HS-27A (cell line): ENCODE data around the gene ACSL3.

Source experiments
- DNase-seq: peaks from one replicate; pipeline ENCODE4 v3.0.0-alpha.2; 2012; ENCODE audit warnings: low read depth, missing footprints

The ACSL3 gene

GRCh38 chr2:222942561-222942960 is 81.7 kb downstream of the ACSL3 start:
- DNase-seq: no peak

- no peak for DNase-seq
Measured at GRCh38 chr2:222942977-222943376, 82.1 kb downstream of the ACSL3 start.

GRCh38 chr2:222943820-222944219 is 83.0 kb downstream of the ACSL3 start:
- no peak for DNase-seq

- DNase-seq: no peak
Measured at GRCh38 chr2:222944552-222944951, 83.7 kb downstream of the ACSL3 start.

GRCh38 chr2:222944971-222945740 is 84.3 kb downstream of the ACSL3 start:
- no peak for DNase-seq

- DNase-seq: no peak
Measured at GRCh38 chr2:222945887-222946286, 85.1 kb downstream of the ACSL3 start.

GRCh38 chr2:222946700-222947287 is 86.0 kb downstream of the ACSL3 start:
- no peak for DNase-seq

GRCh38 chr2:222949073-222949472 is 88.2 kb downstream of the ACSL3 start:
- no peak for DNase-seq

- DNase-seq: no peak
Measured at GRCh38 chr2:222949690-222950323, 89.0 kb downstream of the ACSL3 start.

GRCh38 chr2:222950638-222951285 is 89.9 kb downstream of the ACSL3 start:
- no peak for DNase-seq

- DNase-seq: no peak
Measured at GRCh38 chr2:222952204-222952603, 91.4 kb downstream of the ACSL3 start.

- no peak for DNase-seq
Measured at GRCh38 chr2:222955008-222955407, 94.2 kb downstream of the ACSL3 start.

GRCh38 chr2:222959358-222959757 is 98.5 kb downstream of the ACSL3 start:
- DNase-seq: peak; percentile 79

GRCh38 chr2:222960126-222960525 is 99.3 kb downstream of the ACSL3 start:
- no peak for DNase-seq

GRCh38 chr2:222963641-222964040 is 102.8 kb downstream of the ACSL3 start:
- no peak for DNase-seq

- no peak for DNase-seq
Measured at GRCh38 chr2:222964376-222965031, 103.7 kb downstream of the ACSL3 start.

- no peak for DNase-seq
Measured at GRCh38 chr2:222965555-222965954, 104.7 kb downstream of the ACSL3 start.

- DNase-seq: no peak
Measured at GRCh38 chr2:222968550-222969155, 107.8 kb downstream of the ACSL3 start.

GRCh38 chr2:222969491-222969890 is 108.7 kb downstream of the ACSL3 start:
- DNase-seq: no peak

- no peak for DNase-seq
Measured at GRCh38 chr2:222972420-222972819, 111.6 kb downstream of the ACSL3 start.

- no peak for DNase-seq
Measured at GRCh38 chr2:222973237-222973636, 112.4 kb downstream of the ACSL3 start.

- DNase-seq: no peak
Measured at GRCh38 chr2:222973733-222974132, 112.9 kb downstream of the ACSL3 start.
